HepG2 (cell line): ENCODE results near the gene UCN2. TPM values are rescaled to one million over a fixed set of nuclear protein-coding genes. Genes with fewer than 3 reads are reported as not detected.

Experiments used
- CREB3 ChIP-seq: sonication (generic); formaldehyde crosslinking; IDR thresholded peaks from 2 replicates; pipeline ENCODE4 v1.5.0; 2020; ENCODE audit warnings: missing genetic modification reagents
- FOXP1 ChIP-seq, 2 experiments: fragments of 450-650 bp in 1 of 2; IDR thresholded peaks; 2 replicates each; pipeline ENCODE4 v1.6.1; 2017 to 2018; ENCODE audit warnings: antibody characterized with exemption in 1 of 2
- HHEX ChIP-seq: IDR thresholded peaks from 2 replicates; pipeline ENCODE4 v1.6.1; 2016; ENCODE audit warnings: control low read depth
- IKZF4 ChIP-seq: sonication (generic); formaldehyde crosslinking; IDR thresholded peaks from 2 replicates; pipeline ENCODE4 v1.5.1; 2020; ENCODE audit warnings: borderline replicate concordance, mild to moderate bottlenecking, low read depth, missing genetic modification reagents; ENCODE audit errors: not compliant biosample characterization
- JUND ChIP-seq: sonication (generic); formaldehyde crosslinking; IDR thresholded peaks from 2 replicates; pipeline ENCODE4 v1.8.0; 2022; ENCODE audit warnings: mild to moderate bottlenecking, missing genetic modification reagents
- KLF15 ChIP-seq: sonication (generic); formaldehyde crosslinking; IDR thresholded peaks from 2 replicates; pipeline ENCODE4 v1.8.1; 2023; ENCODE audit warnings: borderline replicate concordance, mild to moderate bottlenecking, inconsistent platforms, missing genetic modification reagents, mixed read lengths
- LCORL ChIP-seq, 2 experiments: fragments of 450-650 bp in 1 of 2; sonication (generic) in 1 of 2; formaldehyde crosslinking in 1 of 2; IDR thresholded peaks; 2 replicates each; pipeline versions ENCODE4 v1.5.0 to v1.6.1; 2017 to 2020; ENCODE audit warnings: antibody characterized with exemption in 1 of 2, missing genetic modification reagents in 1 of 2
- MYPOP ChIP-seq: sonication (generic); formaldehyde crosslinking; IDR thresholded peaks from 2 replicates; pipeline ENCODE4 v1.8.1; 2023; ENCODE audit warnings: mild to moderate bottlenecking, moderate library complexity, missing genetic modification reagents
- NR0B2 ChIP-seq: sonication (generic); formaldehyde crosslinking; IDR thresholded peaks from 2 replicates; pipeline ENCODE4 v1.4.0; 2020; ENCODE audit warnings: mild to moderate bottlenecking, missing genetic modification reagents
- NR2F2 ChIP-seq: IDR thresholded peaks from 2 replicates; pipeline ENCODE4 v1.6.1; 2012; ENCODE audit warnings: low read depth, inconsistent platforms, borderline replicate concordance
- TBX2 ChIP-seq: sonication (generic); formaldehyde crosslinking; IDR thresholded peaks from 2 replicates; pipeline ENCODE4 v1.5.0; 2020; ENCODE audit warnings: missing genetic modification reagents, mild to moderate bottlenecking, borderline replicate concordance
- TEAD3 ChIP-seq: optimal IDR thresholded peaks from 2 replicates; pipeline ENCODE3; 2016; ENCODE audit warnings: borderline replicate concordance
- THRA ChIP-seq: sonication (generic); formaldehyde crosslinking; IDR thresholded peaks from 2 replicates; pipeline ENCODE4 v1.4.0; 2020; ENCODE audit warnings: missing genetic modification reagents, borderline replicate concordance
- ZBTB7A ChIP-seq: sonication (generic); formaldehyde crosslinking; IDR thresholded peaks from 2 replicates; pipeline ENCODE4 v1.8.0; 2022; ENCODE audit warnings: mild to moderate bottlenecking, missing genetic modification reagents
- ZC3H4 ChIP-seq: sonication (generic); formaldehyde crosslinking; IDR thresholded peaks from 2 replicates; pipeline ENCODE4 v1.4.0; 2020; ENCODE audit warnings: missing genetic modification reagents, borderline replicate concordance
- ZNF362 ChIP-seq: sonication (generic); formaldehyde crosslinking; IDR thresholded peaks from 2 replicates; pipeline ENCODE4 v1.4.0; 2020; ENCODE audit warnings: missing genetic modification reagents, mild to moderate bottlenecking, borderline replicate concordance
- ZNF513 ChIP-seq: sonication (generic); formaldehyde crosslinking; conservative IDR thresholded peaks from 2 replicates; pipeline ENCODE4 v1.5.0; 2020; ENCODE audit warnings: missing genetic modification reagents
- ZNF672 ChIP-seq: sonication (generic); formaldehyde crosslinking; IDR thresholded peaks from 2 replicates; pipeline ENCODE4 v1.8.1; 2022; ENCODE audit warnings: missing genetic modification reagents
- ZNF724P ChIP-seq: sonication (generic); formaldehyde crosslinking; IDR thresholded peaks from 2 replicates; pipeline ENCODE4 v1.8.0; 2022; ENCODE audit warnings: missing genetic modification reagents, borderline replicate concordance
- ZSCAN29 ChIP-seq: sonication (generic); formaldehyde crosslinking; conservative IDR thresholded peaks from 2 replicates; pipeline ENCODE4 v1.4.0; 2020; ENCODE audit warnings: mild to moderate bottlenecking, missing genetic modification reagents
- polyA plus RNA-seq, 8 experiments: library from polyadenylated mRNA; depleted of rRNA in 3 of 8; stranded (reverse) in 7 of 8; unstranded in 1 of 8; fragments of >200 nt; fragmentation: Illumina TruSeq in 4 of 8; extraction: Trizol in 4 of 8; gene quantifications; 2 replicates each; pipeline versions ENCODE4 v1.2.1 to v1.2.3, GENCODE V29; 2011 to 2016; ENCODE audit warnings: low read depth in 4 of 8, missing spikeins in 1 of 8, mixed read lengths in 1 of 8; ENCODE audit not compliant: insufficient read depth in 1 of 8
- total RNA-seq, 5 experiments: library from RNA; depleted of rRNA; stranded (reverse); fragments of >200 nt; fragmentation: Illumina TruSeq; extraction: Trizol; gene quantifications; 2 replicates each; pipeline ENCODE4 v1.2.3, GENCODE V29; 2016; ENCODE audit warnings: low read depth in 1 of 5

UCN2 gene
- total and polyA plus RNA-seq, 2 of the 13 experiments (the other 11 are each of a cell fraction or from before 2014, with no cell fraction given) = 0.07 to 1.5 TPM

GRCh38 chr3:48609088-48610005, 45.8 kb upstream of the UCN2 start, which contains the start of gene UQCRC1 (continued):
- TF ChIP-seq THRA (peak; percentile 20; the same call in 1 of the 2 replicates), CREB3 (CRISPR knock-in tag) (0 out of 2 replicates have a peak, but pooled peaks have one; percentile 24), ZBTB7A (CRISPR knock-in tag) (peak; percentile 81), NR0B2 (CRISPR knock-in tag) (peak; percentile 89), MYPOP (CRISPR knock-in tag) (peak; percentile 100), TBX2 (CRISPR knock-in tag) (peak; percentile 94), IKZF4 (CRISPR knock-in tag) (peak; percentile 68), ZNF513 (CRISPR knock-in tag) (no peak), ZNF672 (CRISPR knock-in tag) (no peak), TEAD3 (CRISPR knock-in tag) (peak; percentile 75), ZNF724P (CRISPR knock-in tag) (peak; percentile 62; the same call in 1 of the 2 replicates), NR2F2 (no peak; the same call in 1 of the 2 replicates), HHEX (CRISPR knock-in tag) (no peak), KLF15 (CRISPR knock-in tag) (peak; percentile 74; the same call in 1 of the 2 replicates), FOXP1 (IDR thresholded peaks at IDR 0.05) (no peak), FOXP1 (CRISPR knock-in tag; IDR thresholded peaks at IDR 0.05) (no peak), ZSCAN29 (CRISPR knock-in tag) (0 out of 2 replicates have a peak, but pooled peaks have one; percentile 56), ZC3H4 (CRISPR knock-in tag) (no peak), ZNF362 (peak; percentile 66), JUND (CRISPR knock-in tag) (peak; percentile 53; the same call in 1 of the 2 replicates), LCORL (IDR thresholded peaks at IDR 0.05) (no peak), LCORL (CRISPR knock-in tag; IDR thresholded peaks at IDR 0.05) (peak; percentile 79)
